Inferior parietal cortex (tissue), 1 donor: ENCODE measurements around the gene TAS2R9.
"Not testable (repeated sequence)": the region's sequence is repeated elsewhere in the genome, so short reads cannot be mapped to it uniquely, and the experiment has no call there.

ENCODE experiments used
- DNase-seq: peaks from one replicate; pipeline ENCODE4 v3.0.0-alpha.2; 2016; ENCODE audit errors: extremely low spot score

The TAS2R9 gene

GRCh38 chr12:10810068-10810467 lies at the start of gene TAS2R9:
Gene TAS2R9 (minus strand): TSS chr12:10810168. CDS start chr12:10810075, 93 bp downstream.
- DNase-seq: no peak

GRCh38 chr12:10855807-10856206 lies 45.8 kb upstream of the TAS2R9 start:
- DNase-seq: no peak

GRCh38 chr12:10853776-10854175 lies 43.8 kb upstream of the TAS2R9 start:
- no peak for DNase-seq

- no peak for DNase-seq
These were observed 41.4 kb upstream of the TAS2R9 start for GRCh38 chr12:10851243-10851858.

- no peak for DNase-seq
These were observed 39.5 kb upstream of the TAS2R9 start, which contains the start of gene PRR4 for GRCh38 chr12:10849425-10849878. Gene PRR4 (minus strand): TSS chr12:10849475. CDS start chr12:10849437, 38 bp downstream.

- no peak for DNase-seq
These were observed 37.8 kb upstream of the TAS2R9 start for GRCh38 chr12:10847744-10848143.

GRCh38 chr12:10842862-10843261 lies 32.9 kb upstream of the TAS2R9 start:
- DNase-seq: no peak

GRCh38 chr12:10838461-10838860 lies 28.5 kb upstream of the TAS2R9 start:
- no peak for DNase-seq

GRCh38 chr12:10829994-10830393 lies 20.0 kb upstream of the TAS2R9 start:
- DNase-seq: no peak

- DNase-seq: no peak
These were observed 16.3 kb upstream of the TAS2R9 start, which contains the start of gene TAS2R10 for GRCh38 chr12:10826258-10826657. Gene TAS2R10 (minus strand): TSS chr12:10826358. CDS start chr12:10826269, 89 bp downstream.

GRCh38 chr12:10824957-10825356 lies 15.0 kb upstream of the TAS2R9 start:
- no peak for DNase-seq

GRCh38 chr12:10811883-10812536 lies 2.0 kb upstream of the TAS2R9 start:
- no peak for DNase-seq

GRCh38 chr12:10807186-10807585 lies 2.8 kb downstream of the TAS2R9 start, which contains the start of gene TAS2R8:
Gene TAS2R8 (minus strand): TSS chr12:10807286. CDS start chr12:10806980, 306 bp downstream.
- no peak for DNase-seq

GRCh38 chr12:10802587-10802986 lies 7.4 kb downstream of the TAS2R9 start, which contains the start of gene TAS2R7:
Gene TAS2R7 (minus strand): TSS chr12:10802627. CDS start chr12:10802570, 57 bp downstream.
- no peak for DNase-seq

- no peak for DNase-seq
These were observed 8.2 kb downstream of the TAS2R9 start for GRCh38 chr12:10801741-10802140.

- no peak for DNase-seq
These were observed 15.7 kb downstream of the TAS2R9 start for GRCh38 chr12:10794222-10794621.

- not testable (repeated sequence) for DNase-seq
These were observed 18.2 kb downstream of the TAS2R9 start for GRCh38 chr12:10791769-10792168.

- DNase-seq: no peak
These were observed 26.7 kb downstream of the TAS2R9 start for GRCh38 chr12:10783252-10783651.

GRCh38 chr12:10779103-10779502 lies 30.9 kb downstream of the TAS2R9 start:
- no peak for DNase-seq

GRCh38 chr12:10771132-10771733 lies 38.7 kb downstream of the TAS2R9 start:
- DNase-seq: peak; percentile 66

GRCh38 chr12:10759657-10760056 lies 50.3 kb downstream of the TAS2R9 start:
- DNase-seq: no peak
